OCI-LY3 (cell line): ENCODE results near the gene MACROD2.

Experiments used
- H2AFZ ChIP-seq: fragments of 200-600, 300-600 bp; shearing (Covaris generic); 2 replicates; pipeline ENCODE4 v1.6.0; 2014; ENCODE audit warnings: antibody characterized with exemption, low read depth, low read length
- H3K27ac ChIP-seq: fragments of 200-600, 300-600 bp; sonication (generic); 2 replicates; pipeline ENCODE4 v1.5.1; 2014; ENCODE audit warnings: mild to moderate bottlenecking, low read length, moderate library complexity, mixed read lengths
- H3K27me3 ChIP-seq: fragments of 200-600, 300-600 bp; sonication (generic); 2 replicates; pipeline ENCODE4 v1.6.1; 2014; ENCODE audit warnings: low read depth, low read length, mixed read lengths
- H3K36me3 ChIP-seq: fragments of 200-600, 300-600 bp; sonication (generic); replicated peaks from 2 replicates; pipeline ENCODE3; 2014; ENCODE audit warnings: low read depth, low read length, mixed read lengths
- H3K4me1 ChIP-seq: fragments of 300-600, 200-600 bp; sonication (generic); 2 replicates; pipeline ENCODE4 v1.6.1; 2014; ENCODE audit warnings: low read length, mixed read lengths
- H3K4me2 ChIP-seq: fragments of 200-600, 300-600 bp; sonication (generic); 2 replicates; pipeline ENCODE4 v1.6.1; 2014; ENCODE audit warnings: low read length, mixed read lengths
- H3K4me3 ChIP-seq: fragments of 300-600, 200-600 bp; sonication (generic); 2 replicates; pipeline ENCODE4 v1.5.1; 2014; ENCODE audit warnings: antibody characterized with exemption, mild to moderate bottlenecking, low read length, moderate library complexity
- H3K79me2 ChIP-seq: fragments of 300-600, 200-600 bp; shearing (Covaris generic); 2 replicates; pipeline ENCODE4 v1.6.1; 2014; ENCODE audit warnings: mild to moderate bottlenecking, low read length, mixed read lengths
- H3K9ac ChIP-seq: fragments of 300-600, 200-600 bp; shearing (Covaris generic); 2 replicates; pipeline ENCODE4 v1.6.0; 2014; ENCODE audit warnings: mild to moderate bottlenecking, low read length, moderate library complexity
- H3K9me3 ChIP-seq: fragments of 200-600, 300-600 bp; shearing (Covaris generic); 2 replicates; pipeline ENCODE4 v1.6.1; 2014; ENCODE audit warnings: low read length, mixed read lengths; ENCODE audit not compliant: insufficient read depth
- H4K20me1 ChIP-seq: fragments of 200-600, 300-600 bp; sonication (generic); 2 replicates; pipeline ENCODE4 v1.6.1; 2016; ENCODE audit warnings: low read length, mixed read lengths; ENCODE audit not compliant: insufficient read depth
- CTCF ChIP-seq: fragments of 200-600, 300-600 bp; sonication (generic); IDR thresholded peaks from 2 replicates; pipeline ENCODE4 v1.5.1; 2014; ENCODE audit warnings: antibody characterized with exemption, low read length, low read depth
- EZH2phosphoT487 ChIP-seq: fragments of 200-600 bp; shearing (Covaris generic); IDR thresholded peaks from 2 replicates; pipeline ENCODE4 v1.6.1; 2018; ENCODE audit warnings: antibody characterized with exemption, mixed run types, low read depth

Gene MACROD2

GRCh38 chr20:14821251-14821650, 825.9 kb downstream of the MACROD2 start:
- H3K9ac ChIP-seq = no peak overlapping the region
- H3K4me1 ChIP-seq = no peaks in the 10 kb centered on the region
- no peak overlapping the region for H3K4me2 ChIP-seq
- no peaks in the 10 kb centered on the region for H3K9me3 ChIP-seq
- no peak overlapping the region for H2AFZ ChIP-seq
- H3K27ac ChIP-seq = no peak overlapping the region
- TF ChIP-seq CTCF (no peak), EZH2phosphoT487 (no peak)
- no peaks in the 10 kb centered on the region for H4K20me1 ChIP-seq
- H3K27me3 ChIP-seq = peaks cover 68% of the 10 kb centered on the region
- H3K36me3 ChIP-seq = no peaks in the 10 kb centered on the region
- H3K4me3 ChIP-seq = no peak overlapping the region
- H3K79me2 ChIP-seq = no peaks in the 10 kb centered on the region

GRCh38 chr20:14824996-14825395, 829.7 kb downstream of the MACROD2 start:
- H3K27ac ChIP-seq = no peak overlapping the region
- peaks cover 82% of the 10 kb centered on the region for H3K27me3 ChIP-seq
- no peak overlapping the region for H3K4me3 ChIP-seq
- no peak overlapping the region for H3K4me2 ChIP-seq
- no peaks in the 10 kb centered on the region for H3K9me3 ChIP-seq
- TF ChIP-seq EZH2phosphoT487 = no peak
- no peak for TF ChIP-seq CTCF
- no peaks in the 10 kb centered on the region for H3K36me3 ChIP-seq
- peaks cover 3% of the 10 kb centered on the region; the same call in 1 of the 2 replicates for H4K20me1 ChIP-seq
- no peak overlapping the region for H3K9ac ChIP-seq
- no peak overlapping the region for H2AFZ ChIP-seq
- peaks cover 9% of the 10 kb centered on the region for H3K4me1 ChIP-seq
- no peaks in the 10 kb centered on the region for H3K79me2 ChIP-seq

GRCh38 chr20:14826543-14827313, 831.4 kb downstream of the MACROD2 start:
- peaks cover 25% of the 10 kb centered on the region for H3K4me1 ChIP-seq
- no peak overlapping the region for H3K9ac ChIP-seq
- H3K4me2 ChIP-seq = no peak overlapping the region
- H3K4me3 ChIP-seq = no peak overlapping the region
- H3K79me2 ChIP-seq = no peaks in the 10 kb centered on the region
- H3K36me3 ChIP-seq = no peaks in the 10 kb centered on the region
- peaks cover 5% of the 10 kb centered on the region for H4K20me1 ChIP-seq
- no peaks in the 10 kb centered on the region for H3K9me3 ChIP-seq
- H3K27ac ChIP-seq = no peak overlapping the region
- H2AFZ ChIP-seq = no peak overlapping the region
- TF ChIP-seq EZH2phosphoT487 (no peak), CTCF (no peak)
- peaks cover 68% of the 10 kb centered on the region for H3K27me3 ChIP-seq

- H3K4me3 ChIP-seq = no peak overlapping the region
- H3K4me2 ChIP-seq = no peak overlapping the region
- TF ChIP-seq EZH2phosphoT487 (no peak), CTCF (no peak)
- no peak overlapping the region for H2AFZ ChIP-seq
- no peaks in the 10 kb centered on the region for H3K79me2 ChIP-seq
- H3K27ac ChIP-seq = no peak overlapping the region
- H3K27me3 ChIP-seq = peaks cover 60% of the 10 kb centered on the region
- no peaks in the 10 kb centered on the region for H3K9me3 ChIP-seq
- H4K20me1 ChIP-seq = peaks cover 5% of the 10 kb centered on the region
- peaks cover 42% of the 10 kb centered on the region for H3K4me1 ChIP-seq
- H3K36me3 ChIP-seq = no peaks in the 10 kb centered on the region
- H3K9ac ChIP-seq = no peak overlapping the region
Measured at GRCh38 chr20:14828459-14828858, 833.1 kb downstream of the MACROD2 start.
